ENCODE results near the gene NRP1.
"Not testable (repeated sequence)": the region's sequence is repeated elsewhere in the genome, so short reads cannot be mapped to it uniquely, and the experiment has no call there.

Gene NRP1

GRCh38 chr10:33234831-33235237 lies 99.6 kb downstream of the NRP1 start:
- no peak for DNase-seq

- DNase-seq, result no peak
Measured at GRCh38 chr10:33233635-33234034, 100.8 kb downstream of the NRP1 start.

- no peak for DNase-seq
Measured at GRCh38 chr10:33233221-33233620, 101.2 kb downstream of the NRP1 start.

GRCh38 chr10:33231621-33232350 lies 102.7 kb downstream of the NRP1 start:
- DNase-seq, result no peak

- no peak for DNase-seq
Measured at GRCh38 chr10:33229949-33230267, 104.6 kb downstream of the NRP1 start.

GRCh38 chr10:33229252-33229948 lies 105.1 kb downstream of the NRP1 start:
- DNase-seq, result no peak

GRCh38 chr10:33228426-33228825 lies 106.0 kb downstream of the NRP1 start:
- no peak for DNase-seq

- no peak for DNase-seq
Measured at GRCh38 chr10:33227489-33227888, 107.0 kb downstream of the NRP1 start.

- no peak for DNase-seq
Measured at GRCh38 chr10:33224251-33224965, 110.1 kb downstream of the NRP1 start.

- no peak for DNase-seq
Measured at GRCh38 chr10:33223326-33224000, 111.0 kb downstream of the NRP1 start.

GRCh38 chr10:33222304-33222703 lies 112.2 kb downstream of the NRP1 start:
- DNase-seq, result not testable (repeated sequence)

- no peak for DNase-seq
Measured at GRCh38 chr10:33217854-33218253, 116.6 kb downstream of the NRP1 start.

GRCh38 chr10:33216661-33217427 lies 117.6 kb downstream of the NRP1 start:
- DNase-seq, result peak in 1 of 2 experiments; percentile 13

- no peak for DNase-seq
Measured at GRCh38 chr10:33215635-33216034, 118.8 kb downstream of the NRP1 start.

- DNase-seq, result no peak
Measured at GRCh38 chr10:33215154-33215553, 119.3 kb downstream of the NRP1 start.

- no peak for DNase-seq
Measured at GRCh38 chr10:33214174-33214573, 120.3 kb downstream of the NRP1 start.

GRCh38 chr10:33212061-33212748 lies 122.3 kb downstream of the NRP1 start:
- DNase-seq, result no peak

- no peak for DNase-seq
Measured at GRCh38 chr10:33211106-33211878, 123.2 kb downstream of the NRP1 start.

- no peak for DNase-seq
Measured at GRCh38 chr10:33209802-33210201, 124.7 kb downstream of the NRP1 start.

- no peak for DNase-seq
Measured at GRCh38 chr10:33208166-33208565, 126.3 kb downstream of the NRP1 start.

GRCh38 chr10:33204031-33204430 lies 130.4 kb downstream of the NRP1 start:
- DNase-seq, result no peak
